Progenitor cell of endocrine pancreas (in vitro differentiated cells): Measurements from ENCODE around the gene CCDC154. TPM values are rescaled to one million over a fixed set of nuclear protein-coding genes. Genes with fewer than 3 reads are reported as not detected.

Experiments used
- DNase-seq: peaks from one replicate; pipeline ENCODE4 v3.0.0; 2021; ENCODE audit warnings: low spot score; ENCODE audit not compliant: unreplicated experiment
- H3K27ac Mint-ChIP-seq: 2 replicates; pipeline ENCODE4 v1.8.0; 2021; ENCODE audit warnings: mild to moderate bottlenecking, moderate library complexity, mixed read lengths
- H3K27me3 Mint-ChIP-seq: 2 replicates; pipeline ENCODE4 v1.8.0; 2021; ENCODE audit warnings: mixed read lengths
- H3K36me3 Mint-ChIP-seq: 2 replicates; pipeline ENCODE4 v1.8.0; 2022; ENCODE audit warnings: mixed read lengths; ENCODE audit not compliant: insufficient read depth
- H3K4me1 Mint-ChIP-seq: 2 replicates; pipeline ENCODE4 v1.8.0; 2021; ENCODE audit warnings: low read depth, mixed read lengths
- H3K4me3 Mint-ChIP-seq: 2 replicates; pipeline ENCODE4 v1.8.0; 2021; ENCODE audit warnings: low read depth, mild to moderate bottlenecking, moderate library complexity, mixed read lengths
- H3K9me3 Mint-ChIP-seq: 2 replicates; pipeline ENCODE4 v1.8.0; 2021; ENCODE audit warnings: low read depth, mixed read lengths
- CTCF ChIP-seq: fragments of 200-600 bp; sonication (generic); IDR thresholded peaks from one replicate; pipeline ENCODE4 v1.5.0; 2021; ENCODE audit warnings: antibody characterized with exemption, mild to moderate bottlenecking; ENCODE audit not compliant: unreplicated experiment
- total RNA-seq: library from RNA; stranded (reverse); gene quantifications from 2 replicates; pipeline ENCODE4 v1.2.1, GENCODE V29; 2021

Gene CCDC154
- total RNA-seq, 1 donor from 2014 or later = 5.7 TPM

- Mint-ChIP-seq H3K36me3 (peaks cover 9% of the 10 kb centered on the region), H3K4me1 (no peaks in the 10 kb centered on the region), H3K9me3 (no peaks in the 10 kb centered on the region), H3K27ac (no peak overlapping the region), H3K27me3 (no peaks in the 10 kb centered on the region), H3K4me3 (no peak overlapping the region)
- DNase-seq = no peak
- TF ChIP-seq CTCF = no peak
Observed at GRCh38 chr16:1397779-1398178, 46.6 kb downstream of the CCDC154 start.

- H3K9me3 Mint-ChIP-seq = no peaks in the 10 kb centered on the region
- H3K36me3 Mint-ChIP-seq = peaks cover 10% of the 10 kb centered on the region
- no peaks in the 10 kb centered on the region for H3K27me3 Mint-ChIP-seq
- no peaks in the 10 kb centered on the region for H3K4me1 Mint-ChIP-seq
- H3K27ac Mint-ChIP-seq = no peak overlapping the region
- no peak for DNase-seq
- no peak for TF ChIP-seq CTCF
- no peak overlapping the region for H3K4me3 Mint-ChIP-seq
Observed at GRCh38 chr16:1395444-1396031, 48.8 kb downstream of the CCDC154 start.

GRCh38 chr16:1394367-1394951 is 49.9 kb downstream of the CCDC154 start:
- Mint-ChIP-seq H3K4me1 (no peaks in the 10 kb centered on the region), H3K27ac (no peak overlapping the region), H3K9me3 (no peaks in the 10 kb centered on the region), H3K4me3 (no peak overlapping the region), H3K27me3 (no peaks in the 10 kb centered on the region), H3K36me3 (peaks cover 10% of the 10 kb centered on the region)
- TF ChIP-seq CTCF = no peak
- DNase-seq = no peak

- Mint-ChIP-seq H3K27me3 (no peaks in the 10 kb centered on the region), H3K36me3 (peaks cover 10% of the 10 kb centered on the region), H3K4me1 (no peaks in the 10 kb centered on the region), H3K9me3 (no peaks in the 10 kb centered on the region), H3K27ac (no peak overlapping the region), H3K4me3 (no peak overlapping the region)
- TF ChIP-seq CTCF = no peak
- no peak for DNase-seq
Observed at GRCh38 chr16:1393613-1394176, 50.7 kb downstream of the CCDC154 start.

- no peaks in the 10 kb centered on the region for H3K4me1 Mint-ChIP-seq
- TF ChIP-seq CTCF = no peak
- H3K9me3 Mint-ChIP-seq = no peaks in the 10 kb centered on the region
- peaks cover 7% of the 10 kb centered on the region for H3K36me3 Mint-ChIP-seq
- DNase-seq = no peak
- H3K27me3 Mint-ChIP-seq = no peaks in the 10 kb centered on the region
- no peak overlapping the region for H3K4me3 Mint-ChIP-seq
- H3K27ac Mint-ChIP-seq = no peak overlapping the region
Observed at GRCh38 chr16:1392826-1393225, 51.5 kb downstream of the CCDC154 start.
